ENCODE data around the gene FBXL17.
"Not testable (repeated sequence)": the region's sequence is repeated elsewhere in the genome, so short reads cannot be mapped to it uniquely, and the experiment has no call there.

Gene FBXL17

GRCh38 chr5:108381954-108382783 is at the start of gene FBXL17:
TSS of gene FBXL17 (minus strand) at chr5:108382098.
- H3K9ac ChIP-seq (ENCODE audit: low read depth, low read length) = peak within 1 kb of the TSS; percentile 79
- H3K36me3 ChIP-seq (ENCODE audit: insufficient read depth, low read length) = no peaks in the 10 kb centered on the region
- H3K4me1 ChIP-seq (ENCODE audit: insufficient read depth, low read length) = peaks cover 9% of the 10 kb centered on the region; the same call in 1 of the 2 replicates
- H3K9me3 ChIP-seq (ENCODE audit: control insufficient read depth, insufficient read depth, low read length) = no peaks in the 10 kb centered on the region

GRCh38 chr5:108430931-108431608 is 49.2 kb upstream of the FBXL17 start:
- no peaks in the 10 kb centered on the region; the same call in 1 of the 2 replicates for H3K9me3 ChIP-seq (ENCODE audit: control insufficient read depth, insufficient read depth, low read length)
- H3K9ac ChIP-seq (ENCODE audit: low read depth, low read length) = no peak overlapping the region
- no peaks in the 10 kb centered on the region for H3K36me3 ChIP-seq (ENCODE audit: insufficient read depth, low read length)
- no peaks in the 10 kb centered on the region for H3K4me1 ChIP-seq (ENCODE audit: insufficient read depth, low read length)

DNA sequence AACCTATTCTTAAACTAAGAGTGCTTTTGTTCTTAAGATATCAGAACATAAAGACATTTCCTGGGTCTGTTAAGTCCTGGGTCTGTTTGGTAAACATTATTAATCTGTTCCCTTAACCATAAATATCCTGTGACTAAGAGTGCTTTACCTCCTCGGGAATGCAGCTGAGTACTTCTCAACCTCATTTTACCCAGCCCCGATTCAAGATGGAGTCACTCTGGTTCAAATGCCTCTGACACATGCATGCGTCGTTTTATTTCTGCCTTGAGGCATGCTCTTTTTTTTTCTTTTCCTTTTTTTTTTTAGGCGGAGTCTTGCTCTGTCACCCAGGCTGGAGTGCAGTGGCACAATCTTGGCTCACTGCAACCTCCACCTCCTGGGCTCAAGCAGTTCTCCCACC is 39.8 kb upstream of the FBXL17 start:
- H3K36me3 ChIP-seq (ENCODE audit: insufficient read depth, low read length) = no peaks in the 10 kb centered on the region
- H3K9me3 ChIP-seq (ENCODE audit: control insufficient read depth, insufficient read depth, low read length) = no peaks in the 10 kb centered on the region
- no peak overlapping the region for H3K9ac ChIP-seq (ENCODE audit: low read depth, low read length)
- no peaks in the 10 kb centered on the region for H3K4me1 ChIP-seq (ENCODE audit: insufficient read depth, low read length)

DNA sequence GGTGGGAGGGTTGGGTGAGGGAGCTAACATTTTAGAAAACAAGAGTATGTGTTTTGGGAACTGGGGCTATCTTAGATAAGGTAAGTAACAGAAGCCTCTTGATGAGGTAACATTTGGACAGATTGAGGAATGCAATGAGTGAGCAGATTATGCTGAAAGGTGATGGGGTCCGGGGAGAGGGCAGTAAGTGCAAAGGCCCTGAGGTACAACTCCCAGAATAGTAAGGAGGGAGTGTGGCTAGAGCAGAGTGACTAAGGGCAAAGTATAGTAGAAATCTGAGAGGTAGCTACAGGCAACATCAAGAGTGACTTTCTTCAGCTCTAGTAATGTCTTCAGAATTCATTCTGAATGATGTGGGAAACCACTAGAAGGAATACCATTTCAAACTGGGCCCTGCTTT is 38.9 kb upstream of the FBXL17 start:
- Histone ChIP-seq H3K36me3 (ENCODE audit: insufficient read depth, low read length) (no peaks in the 10 kb centered on the region), H3K9ac (ENCODE audit: low read depth, low read length) (no peak overlapping the region), H3K4me1 (ENCODE audit: insufficient read depth, low read length) (no peaks in the 10 kb centered on the region), H3K9me3 (ENCODE audit: control insufficient read depth, insufficient read depth, low read length) (no peaks in the 10 kb centered on the region)

GRCh38 chr5:108420158-108420557 is 38.3 kb upstream of the FBXL17 start:
- no peaks in the 10 kb centered on the region for H3K36me3 ChIP-seq (ENCODE audit: insufficient read depth, low read length)
- no peak overlapping the region for H3K9ac ChIP-seq (ENCODE audit: low read depth, low read length)
- no peaks in the 10 kb centered on the region for H3K9me3 ChIP-seq (ENCODE audit: control insufficient read depth, insufficient read depth, low read length)
- no peaks in the 10 kb centered on the region for H3K4me1 ChIP-seq (ENCODE audit: insufficient read depth, low read length)

- no peak overlapping the region for H3K9ac ChIP-seq (ENCODE audit: low read depth, low read length)
- H3K36me3 ChIP-seq (ENCODE audit: insufficient read depth, low read length) = no peaks in the 10 kb centered on the region
- H3K4me1 ChIP-seq (ENCODE audit: insufficient read depth, low read length) = no peaks in the 10 kb centered on the region
- H3K9me3 ChIP-seq (ENCODE audit: control insufficient read depth, insufficient read depth, low read length) = no peaks in the 10 kb centered on the region
These were observed 36.3 kb upstream of the FBXL17 start for GRCh38 chr5:108418197-108418596.

GRCh38 chr5:108417166-108417670 is 35.3 kb upstream of the FBXL17 start:
- Histone ChIP-seq H3K4me1 (ENCODE audit: insufficient read depth, low read length) (no peaks in the 10 kb centered on the region), H3K9me3 (ENCODE audit: control insufficient read depth, insufficient read depth, low read length) (no peaks in the 10 kb centered on the region), H3K36me3 (ENCODE audit: insufficient read depth, low read length) (no peaks in the 10 kb centered on the region), H3K9ac (ENCODE audit: low read depth, low read length) (no peak overlapping the region)

DNA sequence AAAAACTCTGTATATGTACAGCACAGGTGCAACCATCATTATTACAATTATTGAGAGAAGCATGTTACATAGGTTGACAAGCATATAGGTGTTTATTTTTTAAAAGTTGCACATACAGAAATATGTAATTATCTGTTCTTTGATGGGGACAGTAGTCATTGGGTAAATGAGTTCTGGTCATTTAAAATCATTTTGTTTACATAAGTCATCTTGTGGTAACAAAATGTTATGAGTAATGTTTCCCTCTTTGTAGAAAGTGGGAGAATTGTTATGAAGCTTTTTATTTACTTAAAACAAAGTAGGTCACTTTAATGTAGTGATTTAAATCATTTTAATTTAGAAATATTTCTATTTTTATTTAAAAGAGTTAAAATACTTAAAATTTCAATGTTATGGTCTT is 33.8 kb upstream of the FBXL17 start:
- Histone ChIP-seq H3K9me3 (ENCODE audit: control insufficient read depth, insufficient read depth, low read length) (no peaks in the 10 kb centered on the region), H3K36me3 (ENCODE audit: insufficient read depth, low read length) (no peaks in the 10 kb centered on the region), H3K9ac (ENCODE audit: low read depth, low read length) (no peak overlapping the region), H3K4me1 (ENCODE audit: insufficient read depth, low read length) (peaks cover 6% of the 10 kb centered on the region; the same call in 1 of the 2 replicates)

DNA sequence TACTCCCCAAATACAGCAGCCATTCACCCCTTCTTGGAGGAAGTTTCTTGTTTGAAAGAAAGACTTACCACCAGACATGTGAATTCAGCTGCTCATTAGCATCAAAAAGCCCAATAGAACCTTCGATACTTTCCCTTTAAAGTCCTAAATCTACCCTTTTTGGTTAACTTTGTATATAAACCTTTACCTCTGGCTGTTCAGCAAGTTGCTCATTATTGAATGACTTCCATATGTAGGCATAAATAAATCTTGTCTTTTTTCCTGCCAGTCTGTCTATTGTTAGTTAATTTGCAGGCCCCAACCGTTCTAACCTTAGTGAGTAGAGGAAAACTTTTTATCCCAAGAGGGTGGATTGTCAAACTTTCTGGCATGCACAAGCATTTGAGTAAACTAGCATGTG is 27.9 kb upstream of the FBXL17 start:
- Histone ChIP-seq H3K9ac (ENCODE audit: low read depth, low read length) (0 out of 2 replicates have a peak overlapping the region, but pooled peaks have one; percentile 5), H3K4me1 (ENCODE audit: insufficient read depth, low read length) (peaks cover 14% of the 10 kb centered on the region)

DNA sequence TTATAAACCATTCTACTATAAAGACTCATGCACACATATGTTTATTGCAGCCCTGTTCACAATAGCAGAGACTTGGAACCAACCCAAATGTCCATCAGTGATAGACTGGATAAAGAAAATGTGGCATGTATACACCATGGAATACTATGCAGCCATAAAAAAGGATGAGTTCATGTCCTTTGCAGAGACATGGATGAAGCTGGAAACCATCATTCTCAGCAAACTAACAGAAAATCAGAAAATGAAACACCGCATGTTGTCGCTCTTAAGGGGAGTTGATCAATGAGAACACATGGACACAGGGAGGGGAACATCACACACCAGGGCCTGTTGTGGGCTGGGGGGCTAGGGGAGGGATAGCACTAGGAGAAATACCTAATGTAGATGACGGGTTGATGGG is 23.3 kb upstream of the FBXL17 start:
- H3K4me1 ChIP-seq (ENCODE audit: insufficient read depth, low read length); H3K9me3 ChIP-seq (ENCODE audit: control insufficient read depth, insufficient read depth, low read length); H3K36me3 ChIP-seq (ENCODE audit: insufficient read depth, low read length); H3K9ac ChIP-seq (ENCODE audit: low read depth, low read length): not testable (repeated sequence)

More for the DNA sequence above, 27.9 kb upstream of the FBXL17 start:
- no peaks in the 10 kb centered on the region for H3K36me3 ChIP-seq (ENCODE audit: insufficient read depth, low read length)
- H3K9me3 ChIP-seq (ENCODE audit: control insufficient read depth, insufficient read depth, low read length) = no peaks in the 10 kb centered on the region

GRCh38 chr5:108398964-108399363 is 17.1 kb upstream of the FBXL17 start:
- Histone ChIP-seq H3K36me3 (ENCODE audit: insufficient read depth, low read length) (no peaks in the 10 kb centered on the region), H3K9ac (ENCODE audit: low read depth, low read length) (no peak overlapping the region), H3K9me3 (ENCODE audit: control insufficient read depth, insufficient read depth, low read length) (0 out of 2 replicates have a peak, but pooled peaks cover 5% of the 10 kb centered on the region), H3K4me1 (ENCODE audit: insufficient read depth, low read length) (no peaks in the 10 kb centered on the region)

GRCh38 chr5:108396837-108397236 is 14.9 kb upstream of the FBXL17 start:
- H3K4me1 ChIP-seq (ENCODE audit: insufficient read depth, low read length); H3K36me3 ChIP-seq (ENCODE audit: insufficient read depth, low read length); H3K9me3 ChIP-seq (ENCODE audit: control insufficient read depth, insufficient read depth, low read length); H3K9ac ChIP-seq (ENCODE audit: low read depth, low read length): not testable (repeated sequence)

- no peaks in the 10 kb centered on the region for H3K4me1 ChIP-seq (ENCODE audit: insufficient read depth, low read length)
- H3K36me3 ChIP-seq (ENCODE audit: insufficient read depth, low read length) = no peaks in the 10 kb centered on the region
- H3K9me3 ChIP-seq (ENCODE audit: control insufficient read depth, insufficient read depth, low read length) = no peaks in the 10 kb centered on the region
- H3K9ac ChIP-seq (ENCODE audit: low read depth, low read length) = no peak overlapping the region
These were observed 5.9 kb upstream of the FBXL17 start for GRCh38 chr5:108387758-108388157.

- Histone ChIP-seq H3K4me1 (ENCODE audit: insufficient read depth, low read length) (no peaks in the 10 kb centered on the region), H3K9me3 (ENCODE audit: control insufficient read depth, insufficient read depth, low read length) (no peaks in the 10 kb centered on the region), H3K36me3 (ENCODE audit: insufficient read depth, low read length) (no peaks in the 10 kb centered on the region), H3K9ac (ENCODE audit: low read depth, low read length) (no peak overlapping the region)
These were observed 4.6 kb upstream of the FBXL17 start for GRCh38 chr5:108386345-108387061.

Data from ES-I3 (cell line).